Renal cortex interstitium (tissue), 11 donors: Measurements from ENCODE around the gene EEF1AKMT3. TPM values are rescaled to one million over a fixed set of nuclear protein-coding genes. Genes with fewer than 3 reads are reported as not detected.
A peak's percentile ranks its signal among the peaks of the same experiment; 100 is the strongest.

Experiments
- DNase-seq, 11 donors: peaks; one replicate each; pipeline ENCODE4 v3.0.0-alpha.2; 2013; ENCODE audit warnings: low read depth in 9 of 11, low spot score in 4 of 11; ENCODE audit errors: extremely low read depth in 1 of 11
- polyA plus RNA-seq, 3 donors: library from polyadenylated mRNA; unstranded; fragments of 120-200 nt; gene quantifications; one replicate each; pipeline ENCODE4 v1.2.1, GENCODE V29; 2013; ENCODE audit not compliant: insufficient read length in 3 of 3

EEF1AKMT3 gene
- polyA plus RNA-seq, 3 donors, result 11.6 to 13.3 (median 12.1) TPM

- no peak for DNase-seq
Observed at GRCh38 chr12:57758552-57759359, 13.7 kb upstream of the EEF1AKMT3 start.

GRCh38 chr12:57759360-57759980 is 12.9 kb upstream of the EEF1AKMT3 start:
- no peak for DNase-seq

DNA sequence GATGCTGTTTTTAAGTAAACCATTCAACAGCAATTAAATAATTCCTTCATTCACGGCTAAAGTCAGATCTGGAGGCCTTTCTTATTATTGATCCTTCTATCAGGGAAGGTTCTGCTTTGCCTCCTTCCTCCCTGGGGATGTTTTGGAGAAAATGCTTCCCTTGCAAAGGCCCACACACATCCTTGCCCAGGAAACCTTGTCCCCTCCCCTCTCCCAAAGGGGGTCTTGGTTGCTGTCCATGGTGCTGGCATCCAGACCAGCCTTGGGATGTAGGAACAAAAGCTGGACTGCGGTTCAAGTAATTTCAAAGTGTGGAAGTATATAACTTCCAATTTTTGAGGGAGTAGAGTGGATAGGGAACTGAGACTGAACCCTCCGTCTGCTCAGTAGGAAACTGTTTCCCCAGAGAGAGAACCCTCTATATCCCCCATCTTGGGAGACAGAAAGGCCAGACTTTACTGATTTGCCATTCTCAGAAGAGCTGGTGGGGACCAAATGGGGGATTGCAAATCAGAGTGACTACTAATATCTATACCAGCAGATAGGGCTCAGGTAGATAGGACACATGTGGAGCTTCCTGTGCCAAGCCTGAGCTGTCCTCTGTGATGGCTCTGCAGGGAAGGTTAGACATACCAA is 11.9 kb upstream of the EEF1AKMT3 start:
- no peak for DNase-seq

GRCh38 chr12:57761391-57761998 is 10.9 kb upstream of the EEF1AKMT3 start:
- no peak for DNase-seq

GRCh38 chr12:57762463-57762862 is 10.0 kb upstream of the EEF1AKMT3 start:
- DNase-seq, result no peak

DNA sequence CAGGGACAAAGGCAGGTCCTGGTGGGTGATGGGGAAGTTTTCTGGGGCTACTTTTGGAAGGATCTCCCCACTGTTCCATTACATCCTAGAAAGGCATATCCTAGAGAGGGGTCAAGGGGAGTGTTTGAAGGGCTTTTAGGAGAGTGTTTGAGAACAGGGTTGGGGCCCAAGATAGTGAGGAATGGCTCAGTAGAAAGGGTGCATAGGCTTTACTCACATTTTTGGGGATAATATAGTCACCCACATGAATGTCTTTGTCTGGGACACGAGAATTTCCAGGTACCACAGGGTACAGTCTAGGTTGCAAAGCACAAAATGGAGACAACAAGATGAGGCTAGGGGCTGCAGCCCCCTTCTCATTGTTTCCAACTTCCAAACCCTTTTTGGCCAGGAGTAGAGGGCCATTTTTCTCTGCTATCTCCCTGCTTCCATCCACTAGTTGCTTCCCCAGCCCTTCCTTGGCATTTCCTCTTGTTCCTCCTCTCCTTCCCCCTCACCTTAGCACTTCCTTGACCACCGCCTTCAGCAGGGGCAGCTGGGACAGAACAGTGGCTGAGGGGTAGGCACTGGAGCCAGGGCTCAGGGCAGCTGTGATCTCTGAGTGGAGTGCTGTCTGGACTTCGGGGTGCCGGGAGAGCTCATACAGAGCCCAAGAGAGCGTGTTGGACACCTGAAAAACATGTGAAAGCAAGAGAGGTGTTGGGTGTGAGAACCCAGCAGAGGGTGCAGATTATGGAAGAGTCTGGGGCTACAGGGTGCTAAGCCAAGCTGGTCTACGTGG is 8.3 kb upstream of the EEF1AKMT3 start:
- no peak for DNase-seq

DNA sequence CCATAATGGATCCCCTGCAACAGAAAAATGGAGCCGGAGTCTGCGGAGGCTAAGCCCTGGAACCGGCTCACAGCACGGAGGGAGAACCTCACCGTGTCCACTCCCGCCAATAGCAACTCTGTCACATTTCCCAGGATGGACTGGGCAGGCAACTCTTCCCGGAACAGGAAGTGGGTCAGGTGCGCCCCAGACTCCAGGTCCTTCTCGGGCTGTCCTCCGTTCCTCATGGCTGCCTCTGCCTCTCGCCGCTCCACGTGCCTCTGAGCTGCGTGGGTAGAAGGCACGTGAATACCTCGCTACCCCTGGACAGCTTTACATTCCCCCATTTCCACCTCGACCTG is 7.8 kb upstream of the EEF1AKMT3 start:
- no peak for DNase-seq

- DNase-seq, result no peak
Observed at GRCh38 chr12:57765003-57765697, 7.3 kb upstream of the EEF1AKMT3 start.

DNA sequence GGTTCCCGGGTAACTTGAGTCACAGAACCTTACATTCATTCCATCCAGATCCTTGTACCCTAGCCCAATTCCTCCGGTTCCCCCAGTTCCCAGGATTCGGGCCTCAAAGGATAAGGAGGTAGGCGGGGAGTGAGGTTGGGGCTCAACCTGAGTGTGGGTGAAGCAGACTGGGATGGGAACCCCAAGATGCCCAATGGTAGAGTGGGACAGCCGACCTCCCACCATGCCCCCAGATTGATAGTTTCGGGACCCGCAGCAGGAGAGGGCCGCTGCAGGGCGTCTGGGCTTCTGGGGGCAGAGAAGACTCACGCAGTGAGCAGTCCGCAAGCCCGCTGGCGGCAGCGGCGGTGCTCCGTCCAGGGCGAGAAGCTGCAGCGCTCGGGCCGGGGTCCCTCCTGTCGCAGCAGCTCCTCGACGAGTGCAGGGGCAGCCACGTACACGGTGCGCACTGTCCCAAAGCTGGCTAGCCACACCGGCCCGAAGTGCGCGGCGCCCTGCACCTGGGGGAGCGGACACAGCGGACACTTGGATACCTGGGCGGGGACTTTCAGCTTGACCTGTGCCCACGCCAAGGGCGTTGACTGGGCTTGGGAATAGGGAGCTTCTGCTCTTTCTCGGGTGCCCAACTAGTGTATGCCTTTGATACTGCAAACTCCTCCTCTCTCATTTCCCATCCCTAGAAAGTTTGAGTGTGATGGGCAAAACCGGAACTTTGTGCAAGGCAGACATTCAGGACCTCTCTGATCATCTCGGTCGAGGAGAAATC is 6.5 kb upstream of the EEF1AKMT3 start:
- DNase-seq, result no peak

GRCh38 chr12:57766464-57767304 is 5.7 kb upstream of the EEF1AKMT3 start, which contains the start of gene CYP27B1:
Gene CYP27B1 (minus strand): TSS chr12:57767078. CDS start chr12:57767041, 37 bp downstream.
- no peak for DNase-seq

- no peak for DNase-seq
Observed at GRCh38 chr12:57767305-57767698, 5.1 kb upstream of the EEF1AKMT3 start.

DNA sequence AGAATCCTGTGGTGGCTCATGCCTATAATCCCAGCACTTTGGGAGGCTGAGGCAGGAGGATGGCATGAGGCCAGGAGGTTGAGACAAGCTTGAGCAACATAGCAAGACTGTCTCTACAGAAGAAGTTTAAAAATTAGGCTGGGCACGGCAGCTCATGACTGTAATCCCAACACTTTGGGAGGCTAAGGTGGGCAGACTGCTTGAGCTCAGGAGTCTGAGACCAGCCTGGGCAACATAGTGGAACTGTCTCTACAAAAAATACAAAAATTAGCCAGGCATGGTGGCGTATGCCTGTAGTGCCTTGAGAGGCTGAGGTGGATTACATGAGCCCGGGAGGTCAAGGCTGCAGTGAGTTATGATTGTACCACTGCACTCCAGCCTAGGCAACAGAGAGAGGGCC is 4.5 kb upstream of the EEF1AKMT3 start:
- no peak for DNase-seq

GRCh38 chr12:57769594-57769993 is 2.8 kb upstream of the EEF1AKMT3 start:
- no peak for DNase-seq

- DNase-seq, result no peak
Observed at GRCh38 chr12:57770734-57771133, 1.7 kb upstream of the EEF1AKMT3 start.

GRCh38 chr12:57771236-57771872 is 1.1 kb upstream of the EEF1AKMT3 start:
- DNase-seq, result peak in 8 of 11 donors; percentile 77 to 93 (median 88)

- DNase-seq, result peak; percentile 91 to 97 (median 95)
Observed at GRCh38 chr12:57771873-57772428, 463 bp upstream of the EEF1AKMT3 start, which contains the start of gene METTL1. Gene METTL1 (minus strand): TSS chr12:57772105. CDS start chr12:57772083, 22 bp downstream.
